Measurements from ENCODE around the gene HIF3A.
"Not testable (repeated sequence)": the region's sequence is repeated elsewhere in the genome, so short reads cannot be mapped to it uniquely, and the experiment has no call there.

The HIF3A gene

DNA sequence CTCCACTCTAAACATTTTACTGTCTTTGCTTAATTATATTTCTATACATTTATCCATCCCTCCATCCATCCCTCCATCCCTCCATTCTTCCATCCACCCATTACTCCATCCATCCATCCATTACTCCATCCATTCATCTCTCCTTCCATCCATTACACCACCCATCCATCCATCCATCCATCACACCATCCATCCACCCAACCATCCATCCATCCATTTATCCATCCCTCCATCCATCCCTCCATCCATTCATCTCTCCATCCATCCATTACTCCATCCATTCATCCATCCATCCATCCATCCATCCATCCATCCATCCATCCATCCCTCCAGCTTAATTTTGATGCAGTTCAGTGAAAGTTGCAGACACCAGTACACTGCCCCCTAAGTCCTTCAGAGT is 5.0 kb upstream of the HIF3A start:
- DNase-seq (ENCODE audit: low read depth in 2 of 3, low spot score in 2 of 3), result no peak

GRCh38 chr19:46294494-46294893 is 2.3 kb upstream of the HIF3A start:
- DNase-seq (ENCODE audit: low read depth in 2 of 3, low spot score in 2 of 3), result no peak

DNA sequence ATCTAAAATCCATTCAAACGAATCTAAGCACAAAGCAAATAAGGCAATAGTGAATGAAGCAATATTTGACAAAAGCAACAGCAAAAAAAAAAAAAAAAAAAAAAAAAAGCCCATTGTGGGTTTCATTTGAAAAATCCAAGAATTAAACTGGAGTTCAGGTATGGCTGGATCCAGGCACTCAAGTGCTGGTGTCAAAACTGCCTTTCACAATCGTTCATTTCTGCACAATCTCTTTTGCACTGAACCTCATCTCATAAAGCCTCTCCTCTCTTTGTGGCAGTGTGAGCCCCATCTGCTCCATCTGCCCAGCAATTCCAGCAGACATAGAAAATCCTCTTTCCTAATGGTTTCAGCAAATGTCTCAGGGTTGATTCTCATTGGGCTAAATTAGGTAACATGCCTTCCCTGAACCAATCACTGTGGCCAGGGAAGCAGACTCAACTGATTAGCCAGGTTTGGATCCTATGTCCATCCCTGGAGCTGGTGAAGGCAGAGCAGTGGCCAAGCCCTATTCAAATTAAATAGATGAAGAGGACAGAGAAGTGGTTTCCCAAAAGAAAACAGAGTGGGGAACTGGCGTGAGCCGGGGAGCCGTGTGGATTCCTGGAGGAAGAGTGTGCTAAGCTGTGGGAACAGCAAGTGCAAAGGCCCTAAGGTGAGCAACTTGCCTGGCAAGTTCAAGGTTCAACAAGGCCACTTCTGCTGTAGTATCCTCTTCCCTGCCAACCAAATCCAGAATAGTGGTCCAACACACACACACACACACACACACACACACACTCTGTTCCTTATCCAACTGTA is 1.2 kb upstream of the HIF3A start:
- DNase-seq (ENCODE audit: low read depth in 2 of 3, low spot score in 2 of 3), result no peak

GRCh38 chr19:46296202-46296480 is 701 bp upstream of the HIF3A start:
- DNase-seq (ENCODE audit: low read depth in 2 of 3, low spot score in 2 of 3), result no peak

DNA sequence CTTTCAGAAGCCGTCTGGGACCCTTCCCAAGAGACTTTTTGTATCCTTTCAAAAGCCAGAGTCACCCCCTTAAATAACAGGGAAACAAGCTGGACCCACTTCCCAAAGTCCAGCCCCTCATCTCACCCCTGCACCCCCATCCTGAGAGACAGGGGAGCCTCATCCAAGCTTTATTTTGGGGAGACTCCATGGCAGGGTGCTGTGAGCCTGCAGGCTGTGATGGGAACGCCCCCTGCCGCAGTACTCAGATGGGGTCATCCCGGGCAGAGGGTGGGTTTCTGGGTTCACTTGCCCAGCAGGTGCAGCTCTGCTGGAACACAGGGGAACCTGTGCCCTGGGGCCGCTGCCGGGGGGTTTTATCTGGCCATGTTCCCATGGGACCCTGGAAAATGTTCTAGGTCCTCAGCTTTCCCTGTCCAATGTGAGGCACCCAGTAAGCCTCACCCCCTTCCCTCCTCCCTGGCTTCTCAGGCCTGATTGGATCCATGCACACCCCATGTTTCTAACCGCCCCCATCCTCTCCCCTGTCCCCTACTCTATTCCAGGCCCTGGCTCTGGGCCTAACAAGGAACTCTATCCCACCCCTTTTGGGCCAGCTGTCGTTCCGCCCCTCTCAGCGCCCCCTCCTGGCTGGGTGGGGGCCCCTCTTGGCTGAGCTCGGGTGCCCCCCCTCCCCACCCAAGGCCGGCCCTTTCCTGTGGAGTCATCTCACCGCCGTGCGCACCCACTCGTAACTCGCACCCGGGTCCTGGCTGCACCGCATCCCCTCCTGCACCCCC is 1.0 kb downstream of the HIF3A start:
- no peak for DNase-seq (ENCODE audit: low read depth in 2 of 3, low spot score in 2 of 3)

DNA sequence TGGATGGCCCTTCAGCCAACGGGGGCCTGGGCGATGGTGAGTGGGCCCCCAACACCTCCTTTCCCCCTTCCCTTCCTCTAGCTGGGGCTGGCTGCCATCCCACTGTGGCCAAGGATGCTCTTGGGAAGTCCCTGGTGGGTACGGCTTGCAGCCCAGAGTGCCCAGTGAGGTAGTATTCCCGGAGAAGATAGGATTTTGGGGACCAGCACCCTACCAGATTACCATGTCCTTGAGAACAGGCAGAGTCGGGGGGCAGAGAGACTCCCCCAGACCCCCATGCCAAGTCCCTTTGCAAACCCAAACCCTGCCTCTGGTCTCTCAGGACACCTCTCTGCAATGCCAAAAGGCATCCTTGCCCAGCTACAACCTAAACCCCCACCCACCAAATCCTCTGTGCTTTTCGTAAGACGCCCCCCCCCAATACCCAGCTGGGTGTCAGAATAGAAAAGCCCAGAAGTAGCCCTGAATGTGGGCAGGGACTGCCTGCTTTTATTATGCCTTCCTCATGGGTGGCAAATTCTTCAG is 1.7 kb downstream of the HIF3A start:
- no peak for DNase-seq (ENCODE audit: low read depth in 2 of 3, low spot score in 2 of 3)

DNA sequence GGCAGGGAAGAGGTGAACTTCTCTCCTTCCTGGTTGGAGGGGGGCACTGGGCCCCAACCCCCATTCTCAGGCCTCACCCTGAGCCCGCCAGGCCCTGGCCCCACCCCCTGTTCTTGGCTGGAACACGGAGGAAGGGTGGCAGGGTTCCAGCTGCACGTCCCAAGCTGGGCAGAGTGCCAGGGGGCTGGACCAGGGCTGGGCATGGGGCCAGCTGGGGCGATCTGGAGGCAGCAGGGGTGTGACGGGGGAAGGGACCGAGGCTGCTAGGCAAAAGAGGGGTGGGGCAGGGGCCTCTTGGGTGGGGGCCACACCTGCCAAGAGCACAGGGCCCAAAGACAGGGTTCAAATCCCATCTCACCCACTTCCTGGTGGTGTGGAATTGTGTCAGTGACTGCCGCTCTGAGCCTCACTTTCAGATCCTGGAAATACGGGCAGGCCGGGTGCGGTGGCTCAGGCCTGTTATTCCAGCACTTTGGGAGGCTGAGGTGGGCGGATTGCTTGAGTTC is 2.2 kb downstream of the HIF3A start:
- no peak for DNase-seq (ENCODE audit: low read depth in 2 of 3, low spot score in 2 of 3)

- DNase-seq (ENCODE audit: low read depth in 2 of 3, low spot score in 2 of 3), result no peak
These were observed 2.9 kb downstream of the HIF3A start for GRCh38 chr19:46299695-46300094.

- no peak for DNase-seq (ENCODE audit: low read depth in 2 of 3, low spot score in 2 of 3)
These were observed 6.5 kb downstream of the HIF3A start for GRCh38 chr19:46303322-46303690.

DNA sequence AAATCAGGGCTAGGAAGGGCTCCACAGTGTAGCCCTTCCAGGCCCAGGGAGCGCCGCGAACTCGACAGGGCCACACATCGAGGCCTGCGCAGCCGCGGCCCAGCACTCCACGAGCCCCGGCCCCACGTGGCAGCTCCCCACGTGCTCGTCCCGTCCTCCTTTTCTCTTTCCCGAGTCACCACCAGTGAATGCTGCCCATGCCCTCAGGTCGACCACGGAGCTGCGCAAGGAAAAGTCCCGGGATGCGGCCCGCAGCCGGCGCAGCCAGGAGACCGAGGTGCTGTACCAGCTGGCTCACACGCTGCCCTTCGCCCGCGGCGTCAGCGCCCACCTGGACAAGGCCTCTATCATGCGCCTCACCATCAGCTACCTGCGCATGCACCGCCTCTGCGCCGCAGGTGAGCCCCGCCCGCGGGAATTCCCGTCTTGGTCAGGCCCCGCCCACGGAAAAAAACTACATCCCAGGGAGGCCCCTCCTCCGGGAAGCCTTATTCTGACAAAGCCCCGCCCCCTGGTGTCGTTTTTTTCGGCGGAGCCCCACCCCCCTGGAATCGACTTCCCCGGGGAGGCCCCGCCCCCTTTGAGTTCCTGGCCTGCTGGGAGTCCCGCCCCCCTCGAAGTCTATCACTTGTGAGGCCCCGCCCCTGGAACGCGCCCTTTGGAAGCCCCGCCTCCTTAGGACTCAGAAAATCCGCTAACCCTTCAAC is 7.0 kb downstream of the HIF3A start:
- DNase-seq (ENCODE audit: low read depth in 2 of 3, low spot score in 2 of 3), result no peak

- no peak for DNase-seq (ENCODE audit: low read depth in 2 of 3, low spot score in 2 of 3)
These were observed 9.7 kb downstream of the HIF3A start for GRCh38 chr19:46306501-46306900.

DNA sequence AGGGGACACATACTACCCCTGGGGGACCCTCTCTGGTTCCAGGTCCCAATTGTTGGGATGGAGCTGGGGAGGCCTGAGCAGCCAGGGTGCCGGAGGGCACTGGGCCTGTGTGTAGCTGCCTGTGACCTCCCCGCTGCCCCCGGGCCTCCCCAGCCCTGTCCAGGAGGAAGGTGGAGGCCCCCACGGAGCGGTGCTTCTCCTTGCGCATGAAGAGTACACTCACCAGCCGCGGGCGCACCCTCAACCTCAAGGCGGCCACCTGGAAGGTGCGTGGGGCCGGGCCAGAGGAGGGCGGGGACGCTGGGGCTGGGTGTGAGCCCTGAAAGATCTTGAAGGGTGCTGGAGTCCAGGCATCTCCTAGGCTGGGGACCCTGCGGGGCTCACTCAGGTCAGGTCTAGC is 11.7 kb downstream of the HIF3A start:
- no peak for DNase-seq (ENCODE audit: low read depth in 2 of 3, low spot score in 2 of 3)

- no peak for DNase-seq (ENCODE audit: low read depth in 2 of 3, low spot score in 2 of 3)
These were observed 12.2 kb downstream of the HIF3A start for GRCh38 chr19:46309056-46309455.

DNA sequence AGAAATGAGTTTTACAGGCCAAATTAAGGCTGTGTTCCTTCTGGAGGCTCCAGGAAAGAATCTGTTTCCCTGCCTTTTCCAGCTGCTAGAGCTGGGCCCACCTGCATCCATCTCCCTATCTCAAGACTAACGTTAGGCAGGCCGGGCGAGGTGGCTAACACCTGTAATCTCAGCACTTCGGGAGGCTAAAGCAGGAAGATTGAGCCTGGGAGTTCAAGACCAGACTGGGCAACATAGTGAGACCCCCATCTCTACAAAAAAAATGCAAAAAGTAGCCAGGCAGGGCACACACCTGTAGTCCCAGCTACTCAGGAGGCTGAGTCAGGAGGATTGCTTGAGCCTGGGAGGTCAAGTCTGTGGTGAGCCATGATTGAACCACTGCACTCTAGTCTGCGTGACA is 14.6 kb downstream of the HIF3A start:
- DNase-seq (ENCODE audit: low read depth in 2 of 3, low spot score in 2 of 3), result no peak

GRCh38 chr19:46313540-46314469 is 17.0 kb downstream of the HIF3A start:
- DNase-seq (ENCODE audit: low read depth in 2 of 3, low spot score in 2 of 3), result not testable (repeated sequence)

DNA sequence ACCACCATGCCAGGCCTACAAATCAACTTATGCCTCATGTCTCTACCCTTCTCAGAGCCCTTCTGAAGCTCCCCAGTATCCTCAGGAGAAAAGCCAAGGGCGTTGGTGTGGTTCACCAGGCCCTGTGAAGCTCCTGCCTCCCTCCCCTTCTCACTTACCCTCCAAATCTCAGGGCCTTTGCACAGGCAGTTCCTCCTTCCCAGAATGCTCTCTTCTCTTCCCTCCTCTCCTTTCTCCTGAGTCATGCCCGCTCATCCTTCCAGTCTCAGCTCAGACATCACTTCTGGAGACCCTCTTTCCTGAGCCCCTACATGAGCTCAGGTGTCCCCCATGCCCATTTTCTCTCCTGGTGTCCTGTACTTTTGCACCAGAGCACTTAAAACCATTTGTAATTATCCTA is 20.5 kb downstream of the HIF3A start:
- no peak for DNase-seq (ENCODE audit: low read depth in 2 of 3, low spot score in 2 of 3)

DNA sequence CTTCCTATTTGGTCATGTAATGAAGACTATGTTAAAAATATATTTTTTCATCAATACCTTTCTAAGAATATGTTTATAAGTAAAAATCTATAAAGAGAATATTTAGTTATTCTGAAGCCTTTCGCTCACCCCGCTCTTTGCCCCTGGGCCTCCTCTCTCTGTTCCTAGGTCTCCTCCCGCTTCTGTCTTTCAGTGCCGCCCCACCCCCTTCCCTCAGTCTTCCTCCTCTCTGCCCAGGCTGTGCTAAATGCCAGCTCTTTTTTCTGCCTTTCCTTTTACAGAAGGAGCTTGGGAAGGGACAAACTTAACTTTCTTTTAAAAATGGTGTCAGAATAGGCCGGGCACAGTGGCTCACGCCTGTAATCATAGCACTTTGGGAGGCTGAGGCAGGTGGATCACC is 22.8 kb downstream of the HIF3A start:
- DNase-seq (ENCODE audit: low read depth in 2 of 3, low spot score in 2 of 3), result no peak

- no peak for DNase-seq (ENCODE audit: low read depth in 2 of 3, low spot score in 2 of 3)
These were observed 23.7 kb downstream of the HIF3A start for GRCh38 chr19:46320559-46320958.

- no peak for DNase-seq (ENCODE audit: low read depth in 2 of 3, low spot score in 2 of 3)
These were observed 24.8 kb downstream of the HIF3A start for GRCh38 chr19:46321653-46322052.

DNA sequence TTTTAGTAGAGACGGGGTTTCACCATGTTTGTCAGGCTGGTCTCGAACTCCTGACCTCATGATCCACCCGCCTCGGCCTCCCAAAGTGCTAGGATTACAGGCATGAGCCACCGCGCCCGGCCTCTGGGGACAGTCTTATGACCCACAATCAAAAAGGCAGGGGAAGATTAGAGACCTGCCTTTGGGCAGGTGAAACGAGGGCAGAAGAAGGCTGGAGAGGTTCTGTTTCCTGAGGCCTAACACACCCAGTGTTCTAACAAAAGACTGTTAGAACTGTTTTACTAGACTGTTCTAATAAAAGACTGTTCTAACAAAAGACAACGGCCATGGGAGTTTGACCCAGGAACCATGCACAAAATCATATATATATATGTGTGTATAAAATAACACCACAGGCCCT is 26.4 kb downstream of the HIF3A start:
- not testable (repeated sequence) for DNase-seq (ENCODE audit: low read depth in 2 of 3, low spot score in 2 of 3)

DNA sequence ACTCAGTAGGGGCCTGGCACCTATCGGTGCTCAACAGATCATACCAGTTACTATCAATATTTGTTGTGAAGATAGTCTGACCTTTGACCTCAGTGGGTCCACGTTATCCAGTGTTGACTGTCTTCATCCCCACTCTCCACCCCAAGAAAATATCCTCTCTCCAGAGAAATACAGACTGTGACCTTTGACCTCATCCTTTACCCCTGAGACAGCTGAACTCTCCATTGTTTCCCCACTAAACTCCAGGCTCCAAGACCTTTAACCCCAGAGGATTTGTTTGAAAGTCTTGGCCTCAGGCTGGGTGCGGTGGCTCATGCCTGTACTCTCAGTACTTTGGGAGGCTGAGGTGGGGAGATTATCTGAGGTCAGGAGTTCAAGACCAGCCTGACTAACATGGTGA is 27.4 kb downstream of the HIF3A start:
- no peak for DNase-seq (ENCODE audit: low read depth in 2 of 3, low spot score in 2 of 3)

Data from activated CD8-positive, alpha-beta memory T cell treated with anti-CD3 and anti-CD28 coated beads for 48 hours (primary cell).